CD8-positive, alpha-beta memory T cell (primary cell): ENCODE data around the gene PLA2G6. TPM values are rescaled to one million over a fixed set of nuclear protein-coding genes. Genes with fewer than 3 reads are reported as not detected.
"Not testable (repeated sequence)": the region's sequence is repeated elsewhere in the genome, so short reads cannot be mapped to it uniquely, and the experiment has no call there.

ENCODE experiments used
- CTCF ChIA-PET: fragments of 350-600 bp; sonication (Branson Sonifier 250); formaldehyde crosslinking; loops from one replicate; lab custom pipeline; 2021; ENCODE audit warnings: antibody characterized with exemption; lab: Charles Lee
- POLR2A ChIA-PET: fragments of 350-600 bp; sonication (Branson Sonifier 250); formaldehyde crosslinking; loops from one replicate; lab custom pipeline; 2021; ENCODE audit warnings: antibody characterized with exemption; lab: Charles Lee
- DNase-seq, 5 donors: peaks; one replicate each; pipeline versions ENCODE4 v3.0.0 to v3.0.0-alpha.2; 2020 to 2022; ENCODE audit warnings: mixed read lengths in 1 of 5
- H3K27ac ChIP-seq: one replicate; pipeline ENCODE4 v1.7.0; 2013; ENCODE audit warnings: low read depth, mild to moderate bottlenecking, low read length, moderate library complexity
- H3K27me3 ChIP-seq: 2 replicates; pipeline ENCODE4 v1.7.0; 2013; ENCODE audit warnings: low read length, mild to moderate bottlenecking; ENCODE audit not compliant: insufficient read depth, poor library complexity, severe bottlenecking
- H3K36me3 ChIP-seq: 2 replicates; pipeline ENCODE4 v1.7.0; 2013; ENCODE audit warnings: mild to moderate bottlenecking, low read length, moderate library complexity; ENCODE audit not compliant: insufficient read depth
- H3K4me1 ChIP-seq: 2 replicates; pipeline ENCODE4 v1.7.0; 2013; ENCODE audit warnings: mild to moderate bottlenecking, low read length, moderate library complexity; ENCODE audit not compliant: insufficient read depth
- H3K4me3 ChIP-seq: 2 replicates; pipeline ENCODE4 v1.7.0; 2013; ENCODE audit warnings: mild to moderate bottlenecking, low read length
- H3K9me3 ChIP-seq: 2 replicates; pipeline ENCODE4 v1.7.0; 2013; ENCODE audit warnings: mild to moderate bottlenecking, low read length
- H3K27ac Mint-ChIP-seq, 8 donors: one replicate each; pipeline ENCODE4 v1.8.0; 2020 to 2021; ENCODE audit warnings: mixed read lengths in 8 of 8, mild to moderate bottlenecking in 6 of 8, inconsistent platforms in 3 of 8, moderate library complexity in 3 of 8
- H3K27me3 Mint-ChIP-seq, 2 donors: one replicate each; pipeline ENCODE4 v1.8.0; 2020 to 2021; ENCODE audit warnings: mixed read lengths in 2 of 2, mild to moderate bottlenecking in 1 of 2, moderate library complexity in 1 of 2
- H3K36me3 Mint-ChIP-seq, 3 donors: one replicate each; pipeline ENCODE4 v1.8.0; 2020 to 2021; ENCODE audit warnings: mixed read lengths in 3 of 3, inconsistent platforms in 1 of 3, mild to moderate bottlenecking in 1 of 3
- H3K4me1 Mint-ChIP-seq, 3 donors: one replicate each; pipeline ENCODE4 v1.8.0; 2020 to 2021; ENCODE audit warnings: mixed read lengths in 3 of 3, inconsistent platforms in 1 of 3, mild to moderate bottlenecking in 1 of 3
- H3K4me3 Mint-ChIP-seq, 7 donors: one replicate each; pipeline ENCODE4 v1.8.0; 2020 to 2021; ENCODE audit warnings: mixed read lengths in 7 of 7, mild to moderate bottlenecking in 6 of 7, moderate library complexity in 4 of 7, inconsistent platforms in 2 of 7
- H3K9me3 Mint-ChIP-seq, 5 donors: one replicate each; pipeline ENCODE4 v1.8.0; 2020 to 2022; ENCODE audit warnings: mixed read lengths in 5 of 5, mild to moderate bottlenecking in 3 of 5, moderate library complexity in 2 of 5, inconsistent platforms in 1 of 5
- polyA plus RNA-seq: library from polyadenylated mRNA; unstranded; fragments of 300-500 nt; fragmentation: Illumina TruSeq; gene quantifications from one replicate; pipeline ENCODE4 v1.2.3, GENCODE V29; 2021
- total RNA-seq, 2 experiments: library from RNA; stranded (reverse); gene quantifications; one replicate each; pipeline ENCODE4 v1.2.3, GENCODE V29; 2021

Gene PLA2G6
- total and polyA plus RNA-seq, 3 experiments from 2014 or later = 5.6 to 34.1 (median 33.0) TPM

- Mint-ChIP-seq H3K27ac (no peak overlapping the region), H3K27me3 (no peaks in the 10 kb centered on the region), H3K4me1 (no peaks in the 10 kb centered on the region), H3K36me3 (peaks cover 0 to 21% (median 3%) of the 10 kb centered on the region in 3 donors), H3K4me3 (no peak overlapping the region), H3K9me3 (no peaks in the 10 kb centered on the region)
- H3K27ac ChIP-seq = no peak overlapping the region
- H3K4me1 ChIP-seq = no peaks in the 10 kb centered on the region
- no peak for DNase-seq
- ChIA-PET CTCF (no interaction called here), POLR2A (no interaction called here)
- no peak overlapping the region for H3K4me3 ChIP-seq
- no peaks in the 10 kb centered on the region for H3K27me3 ChIP-seq
- H3K36me3 ChIP-seq = no peaks in the 10 kb centered on the region
- H3K9me3 ChIP-seq = no peaks in the 10 kb centered on the region
Measured at GRCh38 chr22:38120359-38121110, 61.1 kb downstream of the PLA2G6 start.

GRCh38 chr22:38118747-38119146 is 62.9 kb downstream of the PLA2G6 start:
- H3K27me3 ChIP-seq, H3K4me1 ChIP-seq, H3K36me3 ChIP-seq, H3K4me1 Mint-ChIP-seq, H3K27me3 Mint-ChIP-seq, H3K4me3 ChIP-seq, H3K9me3 Mint-ChIP-seq, DNase-seq, POLR2A ChIA-PET, H3K9me3 ChIP-seq, H3K4me3 Mint-ChIP-seq, H3K27ac ChIP-seq: not testable (repeated sequence)
- Mint-ChIP-seq H3K36me3 (peaks cover 3 to 27% (median 5%) of the 10 kb centered on the region in 3 donors), H3K27ac (peak overlapping the region in 1 of 8 donors; percentile 12)
- CTCF ChIA-PET = interaction anchor here (1.3 kb wide), 1 partner anchor 15 kb away, joined by 3 read pairs; no protein-coding TSS in a partner anchor

GRCh38 chr22:38118182-38118581 is 63.4 kb downstream of the PLA2G6 start:
- Histone ChIP-seq H3K27ac (no peak overlapping the region), H3K9me3 (no peaks in the 10 kb centered on the region), H3K36me3 (no peaks in the 10 kb centered on the region), H3K4me1 (no peaks in the 10 kb centered on the region), H3K4me3 (no peak overlapping the region), H3K27me3 (no peaks in the 10 kb centered on the region)
- peak overlapping the region in 2 of 8 donors; percentile 43 to 85 for H3K27ac Mint-ChIP-seq
- CTCF ChIA-PET = interaction anchor here (1.3 kb wide), 1 partner anchor 16 kb away, joined by 3 read pairs; no protein-coding TSS in a partner anchor
- H3K9me3 Mint-ChIP-seq = no peaks in the 10 kb centered on the region
- H3K4me3 Mint-ChIP-seq = no peak overlapping the region
- no peak for DNase-seq
- H3K4me1 Mint-ChIP-seq = peaks cover 4% of the 10 kb centered on the region in 3 donors
- H3K27me3 Mint-ChIP-seq = no peaks in the 10 kb centered on the region
- POLR2A ChIA-PET = no interaction called here
- H3K36me3 Mint-ChIP-seq = peaks cover 3 to 27% (median 5%) of the 10 kb centered on the region in 3 donors

GRCh38 chr22:38117556-38117955 is 64.1 kb downstream of the PLA2G6 start:
- H3K9me3 ChIP-seq, H3K4me3 ChIP-seq, H3K27me3 Mint-ChIP-seq, H3K27me3 ChIP-seq, H3K36me3 ChIP-seq, H3K4me1 ChIP-seq, DNase-seq, POLR2A ChIA-PET, H3K4me3 Mint-ChIP-seq, H3K9me3 Mint-ChIP-seq, H3K4me1 Mint-ChIP-seq, H3K27ac ChIP-seq: not testable (repeated sequence)
- H3K36me3 Mint-ChIP-seq = peaks cover 3 to 31% (median 7%) of the 10 kb centered on the region in 3 donors
- peak overlapping the region in 2 of 8 donors; percentile 43 to 85 for H3K27ac Mint-ChIP-seq
- CTCF ChIA-PET = interaction anchor here (1.3 kb wide), 1 partner anchor 16 kb away, joined by 3 read pairs; no protein-coding TSS in a partner anchor

DNA sequence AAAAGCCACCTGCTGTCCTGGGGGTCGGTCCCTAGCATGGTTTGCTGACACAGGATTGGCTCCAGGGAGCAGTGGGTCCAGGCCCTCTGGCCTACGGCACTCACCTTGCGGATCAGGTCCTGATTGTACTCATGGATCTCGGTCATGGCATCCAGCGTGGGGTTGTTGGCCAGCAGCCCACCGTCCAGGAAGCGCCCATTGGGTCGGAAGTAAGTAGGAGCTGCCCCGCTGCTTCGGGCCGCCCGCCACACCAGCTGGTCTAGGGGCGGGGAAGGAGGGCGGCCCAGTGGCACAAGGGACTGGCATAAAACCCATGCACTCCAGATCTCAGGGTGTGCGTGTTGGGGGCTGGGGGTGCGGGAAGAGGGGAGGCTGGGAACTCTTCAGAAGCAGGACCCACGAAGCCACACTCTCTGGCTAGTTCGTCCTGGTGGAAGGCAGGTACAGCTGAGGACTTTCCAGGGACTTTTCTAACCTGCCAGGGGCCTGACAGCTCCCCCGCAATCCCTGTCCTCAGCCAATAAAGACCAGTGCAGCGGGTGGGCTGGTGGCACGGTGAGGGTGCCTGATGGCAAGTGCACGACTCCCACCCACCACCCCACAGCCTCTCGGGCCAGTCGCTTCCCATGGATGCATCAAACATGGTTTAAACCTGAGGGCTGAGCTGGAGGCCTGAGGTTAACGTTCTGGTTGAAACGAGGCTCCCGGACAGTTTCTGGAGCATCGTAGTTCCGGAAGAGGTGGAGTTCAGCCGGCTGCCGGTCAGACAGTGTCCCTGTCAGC is 66.0 kb downstream of the PLA2G6 start:
- H3K9me3 ChIP-seq = no peaks in the 10 kb centered on the region
- H3K27ac ChIP-seq = no peak overlapping the region
- no peaks in the 10 kb centered on the region for H3K9me3 Mint-ChIP-seq
- no peak overlapping the region for H3K4me3 Mint-ChIP-seq
- no peak for DNase-seq
- H3K27me3 Mint-ChIP-seq = no peaks in the 10 kb centered on the region
- no peaks in the 10 kb centered on the region for H3K4me1 ChIP-seq
- H3K36me3 Mint-ChIP-seq = peaks cover 3 to 31% (median 7%) of the 10 kb centered on the region in 3 donors
- peaks cover 4% of the 10 kb centered on the region in 3 donors for H3K4me1 Mint-ChIP-seq
- no peak overlapping the region for H3K4me3 ChIP-seq
- POLR2A ChIA-PET = interaction anchor here (0.6 kb wide), 1 partner anchor 124 kb away, joined by 3 read pairs; no protein-coding TSS in a partner anchor
- CTCF ChIA-PET = interaction anchor here (1.4 to 2.6 kb wide), 5 partner anchors 8 to 152 kb away, joined by 3 to 12 read pairs (median 12); no protein-coding TSS in a partner anchor
- H3K27me3 ChIP-seq = no peaks in the 10 kb centered on the region
- H3K36me3 ChIP-seq = no peaks in the 10 kb centered on the region
- H3K27ac Mint-ChIP-seq = no peak overlapping the region

DNA sequence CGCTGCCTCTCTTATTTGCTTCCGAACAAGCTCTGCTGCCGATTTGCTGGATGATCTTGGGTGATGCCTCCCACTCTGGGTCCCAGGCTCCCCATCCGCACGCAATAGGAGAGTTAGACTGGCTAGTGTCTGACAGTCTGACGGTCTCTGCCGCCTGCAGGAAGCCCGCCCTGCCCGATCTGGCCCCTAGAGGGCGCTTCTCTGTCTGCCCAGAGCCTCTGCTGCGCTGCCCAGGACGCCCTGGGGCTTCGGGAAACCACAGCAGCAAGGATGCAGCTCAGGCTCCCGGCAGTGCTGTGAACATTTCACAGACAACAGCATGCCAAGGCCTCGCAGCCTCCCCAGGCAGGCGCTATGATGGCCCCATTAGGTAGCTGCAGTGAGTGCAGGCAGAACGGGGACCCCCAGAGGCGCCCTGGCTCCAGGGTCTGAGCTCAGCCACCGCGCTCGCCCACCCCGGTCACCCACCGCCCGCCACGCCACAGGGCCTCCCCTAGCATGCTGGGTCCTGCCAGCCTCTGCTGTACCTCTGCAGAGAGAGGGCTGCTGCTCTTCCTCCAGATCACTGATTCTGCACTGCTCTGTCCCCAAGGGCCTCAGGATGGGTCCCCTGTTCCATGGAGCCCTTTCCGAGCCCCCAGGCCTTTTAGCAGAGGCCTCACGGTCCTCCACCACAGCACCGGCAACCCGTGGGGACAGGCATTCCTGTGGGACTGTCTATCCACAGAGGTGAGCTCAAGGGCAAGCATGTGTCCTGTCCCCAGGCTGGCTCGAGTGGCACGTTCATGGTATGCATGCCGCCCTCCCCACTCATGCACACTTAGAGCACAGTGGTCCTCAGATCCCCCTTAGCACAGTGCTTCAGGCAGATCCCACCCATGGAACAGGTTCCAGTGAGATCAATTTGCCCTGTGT is 66.9 kb downstream of the PLA2G6 start:
- no peaks in the 10 kb centered on the region for H3K27me3 Mint-ChIP-seq
- H3K36me3 Mint-ChIP-seq = peaks cover 3 to 30% (median 7%) of the 10 kb centered on the region in 3 donors
- H3K27ac Mint-ChIP-seq = peak overlapping the region in 4 of 8 donors; percentile 29 to 97 (median 76)
- H3K4me3 Mint-ChIP-seq = peak overlapping the region in 1 of 7 donors; percentile 78
- H3K4me1 Mint-ChIP-seq = peaks cover 4% of the 10 kb centered on the region in 3 donors
- ChIA-PET POLR2A (interaction anchor here (0.6 kb wide), 1 partner anchor 125 kb away, joined by 3 read pairs; no protein-coding TSS in a partner anchor), CTCF (interaction anchor here (0.6 to 2.6 kb wide), 14 partner anchors 9 to 649 kb away, joined by 3 to 12 read pairs (median 4); no protein-coding TSS in a partner anchor)
- no peaks in the 10 kb centered on the region for H3K27me3 ChIP-seq
- no peak overlapping the region for H3K27ac ChIP-seq
- H3K4me3 ChIP-seq = no peak overlapping the region
- peak; percentile 55 to 76 (median 62) for DNase-seq
- H3K4me1 ChIP-seq = no peaks in the 10 kb centered on the region
- H3K9me3 Mint-ChIP-seq = peaks cover 0 to 2% (median 0%) of the 10 kb centered on the region in 5 donors
- H3K9me3 ChIP-seq = no peaks in the 10 kb centered on the region
- no peaks in the 10 kb centered on the region for H3K36me3 ChIP-seq

DNA sequence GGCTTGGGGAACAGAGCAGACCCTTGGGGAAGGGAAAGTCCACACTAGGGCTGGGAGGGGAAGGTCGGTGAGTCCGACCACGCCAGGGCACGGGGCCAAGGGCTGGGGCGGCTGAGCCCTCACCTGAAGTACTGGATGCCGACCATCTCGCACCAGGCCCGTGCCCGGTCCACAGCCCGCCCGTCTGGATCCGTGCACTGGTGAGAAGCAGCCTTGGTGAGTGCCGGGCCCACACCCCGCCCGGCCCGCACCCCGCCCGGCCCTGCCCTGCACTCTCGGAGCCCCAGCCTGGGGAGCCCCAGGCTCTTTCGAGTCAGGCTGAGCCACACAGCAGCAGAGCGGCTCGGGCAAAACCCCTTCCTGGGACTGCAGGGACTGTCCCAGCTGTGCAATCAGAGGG is 69.2 kb downstream of the PLA2G6 start:
- POLR2A ChIA-PET = no interaction called here
- peaks cover 4 to 6% (median 4%) of the 10 kb centered on the region in 3 donors for H3K4me1 Mint-ChIP-seq

More for the DNA sequence above, 69.2 kb downstream of the PLA2G6 start:
- Histone ChIP-seq H3K27me3 (no peaks in the 10 kb centered on the region), H3K9me3 (no peaks in the 10 kb centered on the region), H3K36me3 (no peaks in the 10 kb centered on the region), H3K4me3 (no peak overlapping the region), H3K4me1 (no peaks in the 10 kb centered on the region), H3K27ac (no peak overlapping the region)
- no peak for DNase-seq
- peaks cover 0 to 2% (median 0%) of the 10 kb centered on the region in 5 donors for H3K9me3 Mint-ChIP-seq
- no peak overlapping the region for H3K27ac Mint-ChIP-seq
- peaks cover 3 to 23% (median 4%) of the 10 kb centered on the region in 3 donors for H3K36me3 Mint-ChIP-seq
- no peak overlapping the region for H3K4me3 Mint-ChIP-seq
- H3K27me3 Mint-ChIP-seq = no peaks in the 10 kb centered on the region
- CTCF ChIA-PET = interaction anchor here (1.1 to 1.2 kb wide), 2 partner anchors 10 to 60 kb away, joined by 3 to 4 read pairs; no protein-coding TSS in a partner anchor
